SK-N-SH treated with all-trans-retinoic acid at 6 μM for 48 hours (cell line): ENCODE data around the gene BMPR1B.

ENCODE experiments used
- ARNTL ChIP-seq: fragments of 450-650 bp; formaldehyde crosslinking; IDR thresholded peaks from 2 replicates; pipeline ENCODE4 v1.5.0; 2020; ENCODE audit warnings: low read depth, mild to moderate bottlenecking, moderate library complexity, borderline replicate concordance
- BACH2 ChIP-seq: fragments of 250-450 bp; sonication (Bioruptor Pico); IDR thresholded peaks from 2 replicates; pipeline ENCODE4 v1.9.0; 2021; ENCODE audit warnings: mild to moderate bottlenecking, borderline replicate concordance
- ESRRG ChIP-seq: fragments of 250-450 bp; sonication (Bioruptor Pico); IDR thresholded peaks from 2 replicates; pipeline ENCODE4 v1.6.1; 2021; ENCODE audit warnings: mild to moderate bottlenecking
- ISL1 ChIP-seq: fragments of 250-450 bp; sonication (Bioruptor Pico); IDR thresholded peaks from 2 replicates; pipeline ENCODE4 v2.1.2; 2022; ENCODE audit warnings: mild to moderate bottlenecking, moderate library complexity
- PATZ1 ChIP-seq: fragments of 250-450 bp; sonication (Bioruptor Pico); IDR thresholded peaks from 2 replicates; pipeline ENCODE4 v1.8.0; 2020; ENCODE audit warnings: mild to moderate bottlenecking, moderate library complexity, borderline replicate concordance
- POU6F1 ChIP-seq: fragments of 250-450 bp; sonication (Bioruptor Pico); IDR thresholded peaks from 2 replicates; pipeline ENCODE4 v1.8.0; 2021; ENCODE audit warnings: low read depth, mild to moderate bottlenecking, moderate library complexity, borderline replicate concordance
- RARB ChIP-seq: fragments of 250-450 bp; sonication (Bioruptor Pico); IDR thresholded peaks from 2 replicates; pipeline ENCODE4 v1.8.0; 2021; ENCODE audit warnings: mild to moderate bottlenecking, moderate library complexity
- TOX ChIP-seq: fragments of 250-450 bp; sonication (Bioruptor Pico); IDR thresholded peaks from 2 replicates; pipeline ENCODE4 v1.8.0; 2021; ENCODE audit warnings: mild to moderate bottlenecking, moderate library complexity, borderline replicate concordance
- TSHZ2 ChIP-seq: fragments of 250-450 bp; sonication (Bioruptor Pico); IDR thresholded peaks from 2 replicates; pipeline ENCODE4 v1.5.0; 2020; ENCODE audit warnings: mild to moderate bottlenecking, moderate library complexity
- ZFP3 ChIP-seq: fragments of 250-450 bp; sonication (Bioruptor Pico); IDR thresholded peaks from 2 replicates; pipeline ENCODE4 v1.5.0; 2020; ENCODE audit warnings: mild to moderate bottlenecking, moderate library complexity
- ZNF565 ChIP-seq: fragments of 450-650 bp; formaldehyde crosslinking; conservative IDR thresholded peaks from 2 replicates; pipeline ENCODE4 v1.5.0; 2020; ENCODE audit warnings: low read depth, mild to moderate bottlenecking, moderate library complexity
- ZNF8 ChIP-seq: fragments of 450-650 bp; formaldehyde crosslinking; IDR thresholded peaks from 2 replicates; pipeline ENCODE4 v1.5.0; 2020; ENCODE audit warnings: mild to moderate bottlenecking, moderate library complexity

- no peak for TF ChIP-seq ISL1 (CRISPR knock-in tag)
- no peak for TF ChIP-seq PATZ1 (CRISPR knock-in tag)
- TF ChIP-seq RARB = no peak
- TF ChIP-seq TOX (CRISPR knock-in tag) = no peak
- TF ChIP-seq POU6F1 = no peak
- TF ChIP-seq ZNF8 (CRISPR knock-in tag) = no peak
- TF ChIP-seq TSHZ2 (CRISPR knock-in tag) = no peak
- TF ChIP-seq ESRRG (CRISPR knock-in tag) = no peak
- TF ChIP-seq BACH2 (CRISPR knock-in tag) = no peak
- TF ChIP-seq ARNTL (CRISPR knock-in tag) = no peak
- TF ChIP-seq ZFP3 (CRISPR knock-in tag) = no peak
- TF ChIP-seq ZNF565 (CRISPR knock-in tag) = no peak
These were observed 221.1 kb downstream of the BMPR1B start for GRCh38 chr4:94978904-94979303.
